ENCODE data around the gene MVB12B. TPM values are rescaled to one million over a fixed set of nuclear protein-coding genes. Genes with fewer than 3 reads are reported as not detected.
A peak's percentile ranks its signal among the peaks of the same experiment; 100 is the strongest.

MVB12B gene
- total and polyA plus RNA-seq, 9 donors: 7.0 to 23.1 (median 17.8) TPM

GRCh38 chr9:126515873-126516505 is 189.4 kb downstream of the MVB12B start:
- no peaks in the 10 kb centered on the region for H3K36me3 ChIP-seq
- WGBS, 3 donors: 53 to 65% (median 64%) methylated on average over 14 of the region's 14 CpGs
- intact Hi-C loops (cut with DNase I): no loop called here
- no peaks in the 10 kb centered on the region for H3K4me1 ChIP-seq (ENCODE audit: insufficient read depth)
- no peaks in the 10 kb centered on the region for H3K9me3 ChIP-seq
- TF ChIP-seq EP300 (IDR thresholded peaks at IDR 0.05) (no peak), POLR2A (IDR thresholded peaks at IDR 0.05) (no peak), CTCF (IDR thresholded peaks at IDR 0.05) (no peak)
- H3K27me3 ChIP-seq: no peaks in the 10 kb centered on the region
- H3K27ac ChIP-seq: no peak overlapping the region
- peak in 1 of 5 donors; percentile 18 for DNase-seq
- H3K4me3 ChIP-seq: no peak overlapping the region

- Histone ChIP-seq H3K27ac (no peak overlapping the region), H3K27me3 (no peaks in the 10 kb centered on the region), H3K4me3 (no peak overlapping the region), H3K36me3 (no peaks in the 10 kb centered on the region), H3K9me3 (no peaks in the 10 kb centered on the region), H3K4me1 (ENCODE audit: insufficient read depth) (no peaks in the 10 kb centered on the region)
- 55 to 58% (median 55%) methylated on average over 8 of the region's 8 CpGs for WGBS, 3 donors
- TF ChIP-seq CTCF (IDR thresholded peaks at IDR 0.05): no peak
- TF ChIP-seq POLR2A (IDR thresholded peaks at IDR 0.05): no peak
- no peak for TF ChIP-seq EP300 (IDR thresholded peaks at IDR 0.05)
- no peak for DNase-seq
- intact Hi-C loops (cut with DNase I): no loop called here
These were observed 189.9 kb downstream of the MVB12B start for GRCh38 chr9:126516561-126516935.

- 6 to 8% (median 7%) methylated on average over 32 of the region's 32 CpGs for WGBS, 3 donors
- Histone ChIP-seq H3K9me3 (no peaks in the 10 kb centered on the region), H3K27ac (no peak overlapping the region), H3K36me3 (no peaks in the 10 kb centered on the region), H3K4me1 (ENCODE audit: insufficient read depth) (no peaks in the 10 kb centered on the region), H3K4me3 (peak overlapping the region; percentile 17), H3K27me3 (no peaks in the 10 kb centered on the region)
- TF ChIP-seq EP300 (IDR thresholded peaks at IDR 0.05) (no peak), CTCF (IDR thresholded peaks at IDR 0.05) (no peak), POLR2A (IDR thresholded peaks at IDR 0.05) (no peak)
- peak in 1 of 5 donors; percentile 26 for DNase-seq
- intact Hi-C loops (cut with DNase I): no loop called here
These were observed 190.6 kb downstream of the MVB12B start for GRCh38 chr9:126516936-126517832.

- H3K4me3 ChIP-seq: no peak overlapping the region
- no peaks in the 10 kb centered on the region for H3K4me1 ChIP-seq (ENCODE audit: insufficient read depth)
- 16 to 25% (median 20%) methylated on average over 9 of the region's 9 CpGs for WGBS, 3 donors
- no peak overlapping the region for H3K27ac ChIP-seq
- H3K9me3 ChIP-seq: no peaks in the 10 kb centered on the region
- no peaks in the 10 kb centered on the region for H3K36me3 ChIP-seq
- DNase-seq: no peak
- intact Hi-C loops (cut with DNase I): no loop called here
- no peaks in the 10 kb centered on the region for H3K27me3 ChIP-seq
- TF ChIP-seq CTCF (IDR thresholded peaks at IDR 0.05) (no peak), POLR2A (IDR thresholded peaks at IDR 0.05) (no peak), EP300 (IDR thresholded peaks at IDR 0.05) (no peak)
These were observed 191.3 kb downstream of the MVB12B start for GRCh38 chr9:126517833-126518356.
